ENCODE data around the gene ADAMTS17.

- TF ChIP-seq ZFX (IDR thresholded peaks at IDR 0.05) (no peak), CTCF (conservative IDR thresholded peaks at IDR 0.05) (no peak)
Measured at GRCh38 chr15:99943466-99943865, 398.3 kb downstream of the ADAMTS17 start.
